GM06990 (cell line): ENCODE data around the gene ADCY5.

Source experiments
- DNase-seq: peaks from one replicate; pipeline ENCODE4 v3.0.0-alpha.2; 2011; ENCODE audit not compliant: insufficient read length; ENCODE audit errors: extremely low read depth
- H3K27me3 ChIP-seq: replicated peaks from 2 replicates; pipeline ENCODE4 v1.6.0; 2011; ENCODE audit warnings: low read length; ENCODE audit not compliant: control insufficient read depth, insufficient read depth
- H3K36me3 ChIP-seq: 2 replicates; pipeline ENCODE4 v1.5.1; 2011; ENCODE audit warnings: low read length; ENCODE audit not compliant: control insufficient read depth, insufficient read depth
- H3K4me3 ChIP-seq: replicated peaks from 2 replicates; pipeline ENCODE4 v1.5.1; 2011; ENCODE audit warnings: low read depth, mild to moderate bottlenecking, control low read depth, low read length
- CTCF ChIP-seq: IDR thresholded peaks from 2 replicates; pipeline ENCODE4 v1.5.1; 2011; ENCODE audit warnings: low read length, control low read depth, mild to moderate bottlenecking, inconsistent platforms; ENCODE audit not compliant: insufficient read depth, poor library complexity, severe bottlenecking

ADCY5 gene

GRCh38 chr3:123341871-123342630, 106.8 kb downstream of the ADCY5 start:
- peak; percentile 10 for TF ChIP-seq CTCF
- Histone ChIP-seq H3K36me3 (no peaks in the 10 kb centered on the region), H3K27me3 (peaks cover 2% of the 10 kb centered on the region), H3K4me3 (no peak overlapping the region)
- no peak for DNase-seq

GRCh38 chr3:123340336-123340735, 108.6 kb downstream of the ADCY5 start:
- Histone ChIP-seq H3K4me3 (no peak overlapping the region), H3K27me3 (no peaks in the 10 kb centered on the region), H3K36me3 (no peaks in the 10 kb centered on the region)
- no peak for TF ChIP-seq CTCF
- DNase-seq, result no peak

- TF ChIP-seq CTCF, result no peak
- H3K27me3 ChIP-seq, result no peaks in the 10 kb centered on the region; the same call in 1 of the 2 replicates
- no peaks in the 10 kb centered on the region for H3K36me3 ChIP-seq
- no peak overlapping the region for H3K4me3 ChIP-seq
- DNase-seq, result no peak
Observed at GRCh38 chr3:123339302-123339701, 109.6 kb downstream of the ADCY5 start.

- no peak overlapping the region for H3K4me3 ChIP-seq
- no peak for DNase-seq
- no peak for TF ChIP-seq CTCF
- H3K36me3 ChIP-seq, result no peaks in the 10 kb centered on the region
- no peaks in the 10 kb centered on the region; the same call in 1 of the 2 replicates for H3K27me3 ChIP-seq
Observed at GRCh38 chr3:123338620-123339061, 110.2 kb downstream of the ADCY5 start.

GRCh38 chr3:123337948-123338619, 110.8 kb downstream of the ADCY5 start:
- Histone ChIP-seq H3K27me3 (no peaks in the 10 kb centered on the region; the same call in 1 of the 2 replicates), H3K36me3 (no peaks in the 10 kb centered on the region), H3K4me3 (no peak overlapping the region)
- no peak for DNase-seq
- TF ChIP-seq CTCF, result no peak
